Limb (tissue), 2 donors: ENCODE measurements around the gene SCN2B.

Experiments used
- DNase-seq, 2 donors: peaks; one replicate each; pipeline ENCODE4 v3.0.0-alpha.2; 2016; ENCODE audit errors: extremely low spot score in 2 of 2

Gene SCN2B

DNA sequence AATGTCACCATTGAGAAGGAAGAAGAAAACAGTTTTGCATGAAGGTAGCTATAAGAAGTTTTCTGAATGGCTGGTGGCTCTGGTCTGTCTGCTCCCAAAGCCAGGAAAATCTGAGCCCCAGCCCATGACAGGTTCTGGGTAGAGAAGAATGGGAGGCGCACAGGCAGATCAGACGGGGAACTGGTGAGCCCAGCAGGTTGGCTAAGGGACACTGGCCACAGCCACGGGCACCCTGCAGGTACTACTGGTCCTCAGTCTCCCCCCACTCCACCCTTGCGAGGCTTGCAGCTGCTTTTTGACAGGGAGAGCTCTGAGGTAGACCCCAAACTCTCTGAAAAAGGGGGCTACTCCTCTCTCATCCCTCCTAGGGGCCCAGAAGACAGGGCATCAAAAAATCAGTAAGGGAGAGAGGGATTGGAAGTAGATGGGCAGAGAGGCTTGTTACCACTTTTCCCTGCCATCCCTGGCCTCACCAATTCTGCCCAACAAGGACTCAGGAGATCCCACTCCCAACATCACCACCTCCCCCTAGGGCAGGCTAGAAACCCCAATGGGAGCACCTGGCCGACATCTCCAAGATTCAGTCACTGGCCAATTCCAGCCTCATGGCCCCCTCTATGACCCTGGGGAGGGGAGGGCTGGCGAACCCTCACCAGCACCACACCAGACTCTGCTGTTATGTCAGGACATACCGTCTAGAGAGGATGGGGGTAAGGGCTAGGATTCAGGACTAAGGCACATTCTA lies 41.2 kb downstream of the SCN2B start:
- no peak for DNase-seq

DNA sequence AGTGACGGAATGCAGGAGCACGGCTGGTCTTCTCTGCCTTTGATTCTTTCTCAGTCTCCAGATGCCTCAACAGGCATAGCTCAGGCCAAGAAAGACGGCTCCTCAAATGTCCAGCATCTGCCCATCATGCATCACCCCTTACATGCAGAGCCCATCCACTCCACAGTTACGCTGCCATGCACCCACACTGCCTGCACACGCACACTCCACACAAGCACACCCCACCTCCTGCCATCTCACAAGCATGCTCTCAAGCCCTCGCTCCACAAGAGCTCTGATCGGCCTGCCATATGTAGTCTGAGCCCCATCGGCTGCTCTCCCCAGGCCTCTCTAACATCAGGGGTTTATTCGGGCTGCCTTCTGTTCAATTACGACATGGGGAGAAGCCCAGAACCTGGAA lies 42.6 kb downstream of the SCN2B start:
- DNase-seq = no peak

DNA sequence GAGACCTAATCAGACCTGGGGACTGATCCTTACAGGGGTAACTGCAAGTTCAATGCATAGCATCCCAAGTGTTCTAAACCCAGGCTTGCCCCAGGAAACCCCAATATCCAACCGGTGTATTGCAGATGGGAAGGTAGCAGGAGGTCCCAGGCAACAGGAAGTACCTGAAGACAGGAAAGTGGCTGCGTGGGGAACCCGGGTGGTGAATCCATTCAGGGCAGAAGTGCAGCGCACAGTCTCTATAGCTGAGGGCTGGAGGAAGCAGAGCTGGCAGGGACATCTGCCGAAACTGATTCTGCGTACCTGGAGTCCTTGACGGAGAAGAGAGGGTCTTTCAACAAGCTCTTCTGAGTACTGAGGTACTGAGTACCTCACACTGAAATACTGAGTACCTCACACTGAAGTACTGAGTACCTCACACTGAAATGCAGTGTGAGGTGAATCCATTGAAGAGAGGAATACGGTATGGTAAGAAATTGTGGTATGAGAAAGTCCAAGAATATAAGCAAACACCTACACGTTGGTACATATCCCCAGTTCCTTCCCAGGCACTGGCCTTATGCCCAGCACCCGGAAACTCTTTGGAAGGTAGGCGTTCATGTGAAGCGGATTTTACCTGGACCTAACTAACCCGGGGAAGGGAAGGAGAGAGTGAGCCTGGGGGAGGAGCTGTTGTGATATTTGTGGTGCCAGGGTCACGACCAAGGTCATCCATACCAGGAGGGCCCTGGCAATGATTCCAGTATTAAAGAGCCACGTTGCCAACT lies 43.9 kb downstream of the SCN2B start:
- no peak for DNase-seq

DNA sequence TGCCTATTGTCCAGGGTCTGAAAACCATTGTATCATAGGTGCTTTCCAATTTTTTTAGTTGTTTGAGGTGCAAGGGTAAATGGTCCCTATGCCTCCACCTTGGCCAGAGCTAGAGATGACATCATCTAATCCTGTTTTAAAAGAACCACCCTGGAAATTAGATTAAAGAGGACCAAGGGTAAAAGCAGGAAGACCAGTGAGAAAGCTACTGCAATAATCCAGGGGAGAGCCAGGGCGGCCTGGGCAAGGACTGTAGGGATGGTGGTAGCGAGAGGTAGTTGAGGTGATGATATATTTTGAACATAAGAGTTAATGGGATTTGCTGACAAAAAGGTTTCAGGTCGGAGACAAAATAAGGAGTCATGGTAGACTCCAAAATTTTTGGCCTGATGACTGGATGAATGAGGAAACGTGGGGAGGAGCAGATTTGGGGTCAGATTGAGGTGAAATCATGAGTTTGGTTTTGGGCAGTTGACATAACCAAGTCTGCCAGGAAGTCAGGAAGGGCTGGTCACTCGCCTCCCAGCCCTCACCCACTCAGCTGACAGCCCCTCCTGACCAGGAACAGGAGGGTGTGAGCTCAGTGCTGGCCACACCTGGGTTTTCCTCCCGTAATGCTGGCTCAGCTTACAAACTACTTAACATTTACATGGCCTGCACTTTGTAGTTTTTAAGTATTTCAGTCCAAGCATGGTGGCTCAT lies 46.8 kb downstream of the SCN2B start:
- no peak for DNase-seq

DNA sequence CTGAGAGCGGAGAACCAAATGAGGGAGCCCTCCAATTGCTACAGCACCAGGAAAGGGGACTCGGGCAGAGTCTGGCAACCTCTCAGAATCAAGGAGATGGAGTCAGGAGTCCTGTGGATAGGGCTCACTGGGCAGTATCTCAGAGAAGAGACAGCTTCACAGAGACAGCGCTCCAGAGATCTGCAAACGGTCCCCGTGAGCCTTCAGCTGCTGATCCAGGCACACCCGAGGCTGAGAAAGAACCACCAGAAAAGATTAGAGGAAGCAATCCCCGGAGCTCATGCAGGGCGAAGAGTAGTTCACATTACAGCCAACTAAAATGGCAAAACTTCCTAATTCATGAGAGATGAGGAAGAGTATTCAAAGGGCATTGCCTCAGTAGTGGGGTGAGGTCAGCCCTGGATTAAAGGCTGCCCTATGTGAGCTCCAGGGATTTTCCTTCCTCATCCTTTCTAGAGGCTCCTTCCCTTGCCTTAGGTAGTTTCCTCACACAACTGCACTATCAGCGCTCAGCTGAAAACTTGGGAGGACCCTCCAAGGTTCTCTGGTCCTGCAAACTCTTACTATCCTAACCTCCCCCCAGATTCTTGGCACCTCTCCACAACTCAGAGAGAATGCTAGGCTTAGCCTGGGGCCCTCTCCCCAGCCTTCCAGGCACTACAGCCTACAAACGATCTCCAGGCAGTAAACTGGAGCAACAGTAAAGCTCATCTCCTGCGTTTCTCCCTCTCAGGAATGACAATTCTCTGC lies 47.5 kb downstream of the SCN2B start:
- no peak for DNase-seq

DNA sequence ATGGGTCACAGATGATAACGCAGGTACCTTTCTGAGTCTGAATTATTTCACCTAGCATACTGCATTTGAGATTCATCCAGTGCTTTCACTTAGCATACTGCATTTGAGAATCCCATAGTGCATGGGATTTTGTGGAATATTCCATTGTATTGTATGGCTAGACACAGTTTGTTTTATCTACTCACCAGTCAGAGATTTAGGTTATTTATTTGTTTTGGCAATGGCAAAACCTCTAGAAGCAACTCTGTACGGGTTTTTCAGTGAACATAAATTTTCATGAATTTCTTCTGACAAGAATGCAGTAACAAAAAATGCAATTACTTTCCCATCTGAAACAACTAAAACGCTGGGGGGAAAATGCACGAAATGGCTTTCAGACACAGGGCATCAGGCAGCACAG lies 48.1 kb downstream of the SCN2B start:
- DNase-seq = no peak

DNA sequence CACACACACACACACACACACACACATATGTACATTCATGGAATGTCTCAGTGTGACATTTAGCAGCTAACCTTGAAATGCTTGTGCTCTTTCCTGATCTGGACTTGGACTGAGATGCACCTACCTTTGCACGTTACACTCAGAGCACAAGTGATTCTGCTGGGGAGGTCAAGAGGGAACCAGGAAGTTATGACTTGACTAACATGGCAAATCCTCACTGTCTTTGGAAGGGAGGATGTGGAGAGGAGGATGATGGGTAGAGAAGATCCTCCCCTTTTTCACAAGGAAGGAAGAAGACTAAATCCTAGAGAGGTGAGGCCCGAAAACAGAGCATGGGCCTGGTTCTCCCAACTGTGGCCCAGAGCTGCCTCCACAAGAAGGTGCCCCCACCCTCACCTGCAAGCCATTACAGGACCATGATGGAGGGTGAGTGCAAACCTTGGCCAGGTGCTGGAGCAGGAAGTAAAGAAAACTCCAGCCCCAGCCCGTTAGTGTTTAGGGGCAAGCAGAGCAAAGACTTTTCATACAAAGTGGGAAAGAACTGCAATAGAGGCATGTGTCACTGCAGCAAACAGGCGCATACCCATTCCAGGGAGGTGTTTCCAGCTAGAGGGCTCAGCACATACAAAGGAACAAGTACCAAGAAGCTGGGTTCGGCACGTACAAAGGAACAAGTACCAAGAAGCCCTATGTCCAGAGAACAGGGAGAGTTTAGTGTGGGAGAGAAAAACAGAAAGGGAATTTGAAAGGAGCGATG lies 50.2 kb downstream of the SCN2B start:
- no peak for DNase-seq

DNA sequence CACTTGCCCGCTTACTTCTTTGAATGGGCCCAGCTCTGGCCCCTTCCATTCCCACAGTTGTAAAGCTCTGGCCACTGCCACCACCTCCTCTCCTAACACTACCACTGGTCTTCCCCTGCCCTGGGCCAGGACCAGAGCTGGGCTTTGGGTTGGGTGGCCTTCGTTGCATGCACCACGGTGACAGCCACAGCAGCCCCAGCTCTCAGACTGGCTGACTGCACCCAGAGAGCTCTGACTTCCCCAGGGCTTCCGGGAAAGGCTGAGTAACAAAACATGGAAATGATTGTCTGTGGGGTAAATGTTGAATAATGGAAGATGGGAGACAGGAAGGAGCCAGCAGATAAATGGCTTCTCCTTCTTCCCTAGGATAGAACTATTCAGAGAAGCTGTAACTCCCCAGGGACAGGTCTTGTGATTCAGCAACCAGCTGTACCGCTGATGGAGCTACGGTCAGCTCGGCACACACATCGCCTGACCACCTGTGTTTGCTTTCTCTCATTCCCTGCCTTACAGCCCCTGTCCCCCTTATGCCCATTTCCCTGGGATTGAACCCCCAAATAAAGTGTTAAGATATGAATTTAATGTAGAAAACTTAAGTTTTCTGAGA lies 51.4 kb downstream of the SCN2B start:
- no peak for DNase-seq

DNA sequence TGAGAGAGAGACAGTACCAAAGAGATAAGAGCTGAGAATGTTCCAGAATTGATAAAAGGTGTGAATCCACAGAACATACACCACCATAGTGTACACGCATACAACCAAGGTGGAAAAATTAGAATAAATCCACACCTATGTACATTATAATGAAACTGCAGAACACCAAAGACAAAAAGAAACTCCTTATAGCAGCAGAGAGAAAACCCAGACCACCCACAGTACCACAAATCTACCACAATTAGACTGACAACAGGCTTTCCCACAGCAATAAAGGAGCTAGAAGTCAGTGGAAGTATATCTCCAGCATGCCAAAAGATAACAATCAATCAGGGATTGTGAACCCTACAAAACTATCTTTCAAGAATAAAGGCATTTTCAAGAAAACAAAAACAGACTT lies 55.6 kb downstream of the SCN2B start:
- DNase-seq = no peak

DNA sequence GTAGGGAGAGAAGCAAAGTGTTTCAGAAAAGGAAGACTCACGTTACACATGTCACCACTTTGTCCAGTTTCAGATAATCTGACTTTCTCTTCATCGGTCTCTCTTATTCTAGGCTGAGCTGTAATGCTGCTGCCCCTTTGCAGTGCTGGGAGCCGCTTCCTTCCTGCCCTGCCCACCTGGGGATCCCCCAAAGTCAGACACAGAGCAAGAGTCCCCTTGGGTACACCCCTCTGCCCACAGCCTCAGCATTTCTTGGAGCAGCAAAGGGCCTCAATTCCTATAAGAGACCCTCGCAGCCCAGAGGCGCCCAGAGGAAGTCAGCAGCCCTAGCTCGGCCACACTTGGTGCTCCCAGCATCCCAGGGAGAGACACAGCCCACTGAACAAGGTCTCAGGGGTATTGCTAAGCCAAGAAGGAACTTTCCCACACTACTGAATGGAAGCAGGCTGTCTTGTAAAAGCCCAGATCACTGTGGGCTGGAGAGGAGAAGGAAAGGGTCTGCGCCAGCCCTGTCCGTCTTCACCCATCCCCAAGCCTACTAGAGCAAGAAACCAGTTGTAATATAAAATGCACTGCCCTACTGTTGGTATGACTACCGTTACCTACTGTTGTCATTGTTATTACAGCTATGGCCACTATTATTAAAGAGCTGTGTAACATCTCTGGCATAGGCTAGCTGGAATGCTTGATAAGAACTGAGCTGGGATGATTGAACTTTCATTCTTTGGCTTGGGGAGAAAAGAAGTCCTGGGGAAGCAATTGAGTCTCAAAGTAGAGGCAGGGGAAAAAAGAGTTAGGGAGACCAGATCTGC lies 58.4 kb downstream of the SCN2B start:
- DNase-seq = no peak

DNA sequence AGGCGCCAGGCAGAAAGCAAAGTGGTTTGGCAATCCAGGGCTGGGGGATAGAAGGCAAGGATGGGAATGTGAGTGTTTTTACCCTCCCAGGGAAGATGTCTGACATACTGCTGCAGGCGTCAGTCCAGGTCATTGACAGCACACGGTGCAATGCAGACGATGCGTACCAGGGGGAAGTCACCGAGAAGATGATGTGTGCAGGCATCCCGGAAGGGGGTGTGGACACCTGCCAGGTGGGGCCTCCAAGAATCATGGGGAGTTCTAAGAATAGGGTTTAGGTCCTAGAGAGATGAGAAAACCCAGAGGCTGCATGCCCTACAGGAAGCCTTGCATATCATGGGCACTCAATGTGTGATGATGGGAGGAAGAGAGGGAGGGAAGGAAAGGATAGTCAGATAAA lies 61.4 kb downstream of the SCN2B start:
- DNase-seq = no peak

DNA sequence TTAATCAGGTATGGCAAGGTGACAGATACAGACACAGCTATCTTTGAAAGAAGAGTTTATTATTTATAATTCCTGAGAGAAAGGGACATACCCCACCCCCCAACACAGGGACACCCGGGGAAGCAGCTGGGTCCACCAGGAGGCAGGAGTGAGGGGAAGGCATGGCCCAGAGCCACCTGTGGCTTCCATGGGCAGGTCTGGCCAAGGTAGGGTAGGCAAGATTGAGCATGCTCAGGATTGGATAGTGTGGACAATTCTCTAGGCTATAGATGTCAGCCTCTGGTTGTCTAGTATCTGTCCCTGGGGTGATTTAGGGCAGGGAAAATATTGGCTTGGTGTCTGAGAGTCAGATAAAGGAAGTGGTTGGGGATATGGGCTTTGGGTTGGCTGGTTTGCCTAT lies 62.2 kb downstream of the SCN2B start:
- DNase-seq = no peak

DNA sequence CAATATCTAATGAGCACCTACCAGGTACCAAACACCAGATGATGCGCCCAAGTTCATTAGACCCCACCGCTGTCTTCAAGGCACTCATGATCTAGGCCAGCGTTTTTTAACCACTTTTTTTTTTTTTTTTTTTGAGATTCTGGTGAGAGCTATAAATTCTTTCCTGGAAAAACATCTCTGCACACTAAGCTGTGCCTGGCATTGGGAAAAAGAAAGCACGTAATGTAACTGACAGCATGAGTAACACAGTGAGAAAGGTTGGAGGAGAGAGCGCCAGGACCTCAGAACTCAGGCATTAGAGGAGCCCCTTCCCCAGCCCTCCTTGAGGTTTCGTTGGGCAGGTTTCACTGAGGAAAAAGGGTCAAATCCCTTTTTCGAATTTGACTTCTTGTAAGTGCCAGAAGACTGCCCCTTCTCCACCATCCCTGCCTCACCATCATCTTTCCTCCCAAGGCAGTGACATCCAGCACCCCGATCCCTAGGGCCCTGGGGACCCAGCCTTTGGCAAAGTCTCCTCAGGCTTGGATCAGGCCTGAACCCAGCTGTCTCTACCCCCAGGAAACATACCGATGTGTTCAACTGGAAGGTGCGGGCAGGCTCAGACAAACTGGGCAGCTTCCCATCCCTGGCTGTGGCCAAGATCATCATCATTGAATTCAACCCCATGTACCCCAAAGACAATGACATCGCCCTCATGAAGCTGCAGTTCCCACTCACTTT lies 63.6 kb downstream of the SCN2B start:
- no peak for DNase-seq
